ENCODE data around the gene IL1RAPL1.

GRCh38 chrX:29042341-29042740 is 455.1 kb downstream of the IL1RAPL1 start:
- TF ChIP-seq POLR2AphosphoS5 (IDR thresholded peaks at IDR 0.05; ENCODE audit: low read depth, low read length) (no peak), REST (IDR thresholded peaks at IDR 0.05; ENCODE audit: insufficient read depth in 1 of 2, low read depth in 2 of 2, low read length in 2 of 2) (no peak), SIN3A (IDR thresholded peaks at IDR 0.05; ENCODE audit: borderline replicate concordance, insufficient read depth, low read length) (no peak), TAF1 (IDR thresholded peaks at IDR 0.05; ENCODE audit: borderline replicate concordance, insufficient read depth, low read length) (no peak), FOXP2 (optimal IDR thresholded peaks at IDR 0.05; ENCODE audit: borderline replicate concordance, extremely low read depth, extremely low read length, insufficient read depth) (no peak)

Data from PFSK-1 (cell line).